Measurements from ENCODE around the gene RAD51. TPM values are rescaled to one million over a fixed set of nuclear protein-coding genes. Genes with fewer than 3 reads are reported as not detected.
A peak's percentile ranks its signal among the peaks of the same experiment; 100 is the strongest.

Gene RAD51
- total RNA-seq, 1 donor from 2014 or later: 13.2 TPM

DNA sequence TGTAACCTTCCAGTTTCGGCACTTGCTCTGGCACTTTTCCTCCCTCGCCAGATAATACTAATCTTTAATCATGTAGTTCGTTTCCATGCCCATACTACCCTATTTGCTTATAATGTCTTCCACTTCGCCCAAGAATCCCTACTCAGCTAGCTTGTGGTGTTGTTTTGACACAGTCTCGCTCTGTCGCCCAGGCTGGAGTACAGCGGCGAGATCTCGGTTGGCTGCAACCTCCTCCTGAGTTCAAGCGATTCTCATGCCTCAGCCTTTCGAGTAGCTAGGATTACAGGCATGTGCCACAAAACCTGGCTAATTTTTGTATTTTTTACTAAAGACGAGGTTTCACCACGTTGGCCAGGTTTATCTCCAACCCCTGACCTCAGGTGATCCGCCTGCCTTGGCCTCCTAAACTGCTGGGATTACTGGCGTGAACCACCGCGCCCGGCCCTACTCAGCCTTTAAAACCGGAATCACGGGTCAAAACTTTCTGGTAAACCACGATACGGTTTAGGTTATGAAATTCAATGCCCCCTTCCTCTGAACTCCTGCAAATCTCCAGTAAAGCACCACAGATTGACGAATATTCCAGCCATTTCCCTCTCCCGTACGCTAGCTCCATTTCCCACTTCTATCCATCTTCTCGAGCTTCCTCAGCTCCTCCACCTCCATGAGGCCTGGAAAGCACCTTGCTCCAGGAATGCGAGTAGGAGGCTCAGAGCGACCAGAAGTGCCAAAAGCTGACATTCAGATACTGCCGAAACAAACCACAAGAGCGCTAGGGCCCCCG, 878 bp upstream of the RAD51 start:
- Mint-ChIP-seq H3K27ac (peak overlapping the region; percentile 95), H3K36me3 (ENCODE audit: insufficient read depth) (peaks cover 5% of the 10 kb centered on the region), H3K4me3 (ENCODE audit: low read depth) (peak overlapping the region; percentile 92), H3K27me3 (no peaks in the 10 kb centered on the region), H3K4me1 (ENCODE audit: low read depth) (peaks cover 10% of the 10 kb centered on the region), H3K9me3 (ENCODE audit: low read depth) (no peaks in the 10 kb centered on the region)
- DNase-seq (ENCODE audit: low spot score, unreplicated experiment): no peak
- TF ChIP-seq, protein P1, sequence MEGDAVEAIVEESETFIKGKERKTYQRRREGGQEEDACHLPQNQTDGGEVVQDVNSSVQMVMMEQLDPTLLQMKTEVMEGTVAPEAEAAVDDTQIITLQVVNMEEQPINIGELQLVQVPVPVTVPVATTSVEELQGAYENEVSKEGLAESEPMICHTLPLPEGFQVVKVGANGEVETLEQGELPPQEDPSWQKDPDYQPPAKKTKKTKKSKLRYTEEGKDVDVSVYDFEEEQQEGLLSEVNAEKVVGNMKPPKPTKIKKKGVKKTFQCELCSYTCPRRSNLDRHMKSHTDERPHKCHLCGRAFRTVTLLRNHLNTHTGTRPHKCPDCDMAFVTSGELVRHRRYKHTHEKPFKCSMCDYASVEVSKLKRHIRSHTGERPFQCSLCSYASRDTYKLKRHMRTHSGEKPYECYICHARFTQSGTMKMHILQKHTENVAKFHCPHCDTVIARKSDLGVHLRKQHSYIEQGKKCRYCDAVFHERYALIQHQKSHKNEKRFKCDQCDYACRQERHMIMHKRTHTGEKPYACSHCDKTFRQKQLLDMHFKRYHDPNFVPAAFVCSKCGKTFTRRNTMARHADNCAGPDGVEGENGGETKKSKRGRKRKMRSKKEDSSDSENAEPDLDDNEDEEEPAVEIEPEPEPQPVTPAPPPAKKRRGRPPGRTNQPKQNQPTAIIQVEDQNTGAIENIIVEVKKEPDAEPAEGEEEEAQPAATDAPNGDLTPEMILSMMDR (IDR thresholded peaks at IDR 0.05; ENCODE audit: unreplicated experiment): no peak

DNA sequence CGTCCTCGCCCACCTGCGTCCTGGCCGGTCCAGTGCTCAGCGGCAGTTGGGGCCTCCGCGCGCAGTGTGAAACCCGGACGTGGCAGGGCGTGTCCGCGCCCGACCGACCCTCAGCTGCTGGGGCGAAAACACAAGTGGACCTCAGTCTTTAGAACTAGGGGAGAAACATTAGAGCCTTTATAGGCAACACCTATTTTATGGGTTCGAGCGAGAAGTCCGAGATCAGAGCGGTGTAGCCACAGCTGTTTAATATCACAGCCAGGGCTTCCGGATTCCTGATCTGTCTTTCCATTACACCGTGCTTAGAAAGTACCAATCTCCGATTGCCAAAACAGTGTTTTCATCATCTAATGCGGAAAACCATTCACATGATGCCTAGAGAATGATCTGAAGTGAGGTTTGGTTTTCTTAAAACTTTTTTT, 506 bp downstream of the RAD51 start:
- Mint-ChIP-seq H3K27ac (peak overlapping the region; percentile 95), H3K9me3 (ENCODE audit: low read depth) (no peaks in the 10 kb centered on the region), H3K4me1 (ENCODE audit: low read depth) (peaks cover 10% of the 10 kb centered on the region), H3K4me3 (ENCODE audit: low read depth) (peak overlapping the region; percentile 92), H3K27me3 (no peaks in the 10 kb centered on the region), H3K36me3 (ENCODE audit: insufficient read depth) (peaks cover 5% of the 10 kb centered on the region)
- TF ChIP-seq, protein P1 (IDR thresholded peaks at IDR 0.05; ENCODE audit: unreplicated experiment): no peak
- DNase-seq (ENCODE audit: low spot score, unreplicated experiment): no peak

DNA sequence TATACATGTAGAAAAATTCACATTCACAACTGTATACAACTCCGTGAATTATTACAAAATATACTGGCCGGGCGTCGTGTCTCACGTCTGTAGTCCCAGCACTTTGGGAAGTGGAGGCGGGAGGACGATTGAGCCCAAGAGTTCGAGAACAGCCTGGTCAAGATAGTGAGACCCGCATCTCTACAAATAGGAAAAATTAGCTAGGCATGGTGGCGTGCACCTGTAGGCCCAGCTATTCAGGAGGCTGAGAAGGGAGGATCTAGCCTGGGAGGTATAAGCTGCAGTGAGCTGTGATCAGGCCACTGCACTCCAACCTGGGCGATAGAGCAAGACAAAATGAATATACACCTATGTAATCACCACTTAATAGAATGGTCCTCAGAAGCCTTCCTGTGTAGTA, 1.3 kb downstream of the RAD51 start:
- no peak for DNase-seq (ENCODE audit: low spot score, unreplicated experiment)
- H3K4me3 Mint-ChIP-seq (ENCODE audit: low read depth): peak overlapping the region; percentile 92
- no peaks in the 10 kb centered on the region for H3K27me3 Mint-ChIP-seq
- H3K9me3 Mint-ChIP-seq (ENCODE audit: low read depth): no peaks in the 10 kb centered on the region
- no peak overlapping the region for H3K27ac Mint-ChIP-seq
- TF ChIP-seq, protein P1 (IDR thresholded peaks at IDR 0.05; ENCODE audit: unreplicated experiment): no peak
- peaks cover 5% of the 10 kb centered on the region for H3K36me3 Mint-ChIP-seq (ENCODE audit: insufficient read depth)
- H3K4me1 Mint-ChIP-seq (ENCODE audit: low read depth): peaks cover 10% of the 10 kb centered on the region

DNA sequence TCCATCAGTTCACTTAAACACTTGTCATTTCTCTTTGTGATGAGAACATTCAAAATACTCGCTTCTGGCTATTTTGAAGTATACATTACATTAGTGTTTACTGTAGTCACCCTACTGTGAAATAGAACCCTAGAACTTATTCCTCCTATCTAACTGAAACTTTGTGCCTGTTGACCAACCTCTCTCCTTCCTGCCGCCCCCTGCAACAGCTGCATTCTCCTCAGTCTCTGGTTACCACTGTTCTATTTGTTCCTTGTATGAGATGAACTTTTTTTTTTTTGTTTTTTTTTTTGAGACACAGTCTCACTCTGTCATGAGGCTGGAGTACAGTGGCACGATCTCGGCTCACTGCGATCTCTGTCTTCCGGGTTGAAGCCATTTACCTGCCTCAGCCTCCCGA, 2.9 kb downstream of the RAD51 start:
- DNase-seq (ENCODE audit: low spot score, unreplicated experiment): no peak
- Mint-ChIP-seq H3K27ac (no peak overlapping the region), H3K36me3 (ENCODE audit: insufficient read depth) (peaks cover 2% of the 10 kb centered on the region), H3K27me3 (no peaks in the 10 kb centered on the region), H3K4me1 (ENCODE audit: low read depth) (peaks cover 10% of the 10 kb centered on the region), H3K9me3 (ENCODE audit: low read depth) (no peaks in the 10 kb centered on the region), H3K4me3 (ENCODE audit: low read depth) (peak overlapping the region; percentile 33)
- TF ChIP-seq, protein P1 (IDR thresholded peaks at IDR 0.05; ENCODE audit: unreplicated experiment): no peak

DNA sequence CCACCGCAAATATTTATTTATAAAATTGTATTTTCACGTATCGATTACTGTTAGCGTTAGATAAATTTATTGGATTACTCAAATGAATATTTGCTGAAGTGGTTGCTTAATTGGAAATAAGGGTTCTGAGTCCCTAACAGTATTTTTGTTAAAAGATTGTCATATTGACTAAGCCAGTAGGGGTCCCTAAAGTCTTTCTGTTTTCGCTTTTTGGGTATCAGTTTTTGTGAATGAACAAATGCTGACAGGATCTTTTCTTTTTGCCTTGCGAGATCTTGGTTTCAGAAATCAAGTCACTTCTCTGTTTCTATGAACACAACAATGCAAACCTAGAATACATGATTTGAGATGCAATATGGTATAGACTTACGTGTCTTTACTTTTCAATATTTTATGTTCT, 7.1 kb downstream of the RAD51 start:
- no peak overlapping the region for H3K4me3 Mint-ChIP-seq (ENCODE audit: low read depth)
- H3K27ac Mint-ChIP-seq: no peak overlapping the region
- no peak for DNase-seq (ENCODE audit: low spot score, unreplicated experiment)
- no peaks in the 10 kb centered on the region for H3K4me1 Mint-ChIP-seq (ENCODE audit: low read depth)
- H3K9me3 Mint-ChIP-seq (ENCODE audit: low read depth): no peaks in the 10 kb centered on the region
- TF ChIP-seq, protein P1 (IDR thresholded peaks at IDR 0.05; ENCODE audit: unreplicated experiment): peak; percentile 37
- peaks cover 4% of the 10 kb centered on the region for H3K36me3 Mint-ChIP-seq (ENCODE audit: insufficient read depth)
- H3K27me3 Mint-ChIP-seq: no peaks in the 10 kb centered on the region
